ENCODE results near the gene COX5A. TPM values are rescaled to one million over a fixed set of nuclear protein-coding genes. Genes with fewer than 3 reads are reported as not detected.
"Not testable (repeated sequence)": the region's sequence is repeated elsewhere in the genome, so short reads cannot be mapped to it uniquely, and the experiment has no call there.

COX5A gene
- total RNA-seq, 4 donors from 2014 or later: 103 to 235 (median 166) TPM

DNA sequence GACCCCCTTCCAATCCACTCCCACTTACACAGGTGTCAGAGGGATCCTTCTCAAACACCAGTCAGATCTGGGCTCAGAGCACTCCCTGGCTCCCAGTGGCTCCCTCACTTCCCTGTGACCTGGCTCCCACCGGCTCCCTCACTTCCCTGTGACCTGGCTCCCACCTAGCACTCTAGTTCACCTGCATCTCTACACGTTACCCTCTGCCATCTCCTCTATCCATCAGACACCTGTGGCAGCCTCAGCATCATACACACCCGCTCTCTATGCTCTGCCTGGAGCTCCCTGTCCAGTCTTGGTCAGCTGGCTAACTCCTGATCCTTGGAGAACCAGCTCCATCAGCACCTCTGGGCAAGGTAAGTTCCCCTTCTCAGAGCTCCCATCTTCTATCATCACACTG lies 13.1 kb upstream of the COX5A start:
- H3K27ac ChIP-seq: no peak overlapping the region
- H3K4me3 ChIP-seq (replicated peaks in 1 of 3): no peak overlapping the region
- WGBS, 2 donors: 65 to 74% methylated on average over 3 of the region's 3 CpGs
- DNase-seq: no peak
- peaks cover 17 to 24% of the 10 kb centered on the region in 2 donors for H3K4me1 ChIP-seq
- no peaks in the 10 kb centered on the region for H3K36me3 ChIP-seq
- no peaks in the 10 kb centered on the region for H3K27me3 ChIP-seq
- no peaks in the 10 kb centered on the region for H3K9me3 ChIP-seq
- intact Hi-C loops (cut with DNase I): loop anchor here (5.0 to 10.0 kb wide), 2 partner anchors 46 to 179 kb away; partner anchors contain the start of gene FAM219B
- TF ChIP-seq, protein P1, sequence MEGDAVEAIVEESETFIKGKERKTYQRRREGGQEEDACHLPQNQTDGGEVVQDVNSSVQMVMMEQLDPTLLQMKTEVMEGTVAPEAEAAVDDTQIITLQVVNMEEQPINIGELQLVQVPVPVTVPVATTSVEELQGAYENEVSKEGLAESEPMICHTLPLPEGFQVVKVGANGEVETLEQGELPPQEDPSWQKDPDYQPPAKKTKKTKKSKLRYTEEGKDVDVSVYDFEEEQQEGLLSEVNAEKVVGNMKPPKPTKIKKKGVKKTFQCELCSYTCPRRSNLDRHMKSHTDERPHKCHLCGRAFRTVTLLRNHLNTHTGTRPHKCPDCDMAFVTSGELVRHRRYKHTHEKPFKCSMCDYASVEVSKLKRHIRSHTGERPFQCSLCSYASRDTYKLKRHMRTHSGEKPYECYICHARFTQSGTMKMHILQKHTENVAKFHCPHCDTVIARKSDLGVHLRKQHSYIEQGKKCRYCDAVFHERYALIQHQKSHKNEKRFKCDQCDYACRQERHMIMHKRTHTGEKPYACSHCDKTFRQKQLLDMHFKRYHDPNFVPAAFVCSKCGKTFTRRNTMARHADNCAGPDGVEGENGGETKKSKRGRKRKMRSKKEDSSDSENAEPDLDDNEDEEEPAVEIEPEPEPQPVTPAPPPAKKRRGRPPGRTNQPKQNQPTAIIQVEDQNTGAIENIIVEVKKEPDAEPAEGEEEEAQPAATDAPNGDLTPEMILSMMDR (IDR thresholded peaks at IDR 0.05): no peak
- TF ChIP-seq POLR2A (IDR thresholded peaks at IDR 0.05): no peak

DNA sequence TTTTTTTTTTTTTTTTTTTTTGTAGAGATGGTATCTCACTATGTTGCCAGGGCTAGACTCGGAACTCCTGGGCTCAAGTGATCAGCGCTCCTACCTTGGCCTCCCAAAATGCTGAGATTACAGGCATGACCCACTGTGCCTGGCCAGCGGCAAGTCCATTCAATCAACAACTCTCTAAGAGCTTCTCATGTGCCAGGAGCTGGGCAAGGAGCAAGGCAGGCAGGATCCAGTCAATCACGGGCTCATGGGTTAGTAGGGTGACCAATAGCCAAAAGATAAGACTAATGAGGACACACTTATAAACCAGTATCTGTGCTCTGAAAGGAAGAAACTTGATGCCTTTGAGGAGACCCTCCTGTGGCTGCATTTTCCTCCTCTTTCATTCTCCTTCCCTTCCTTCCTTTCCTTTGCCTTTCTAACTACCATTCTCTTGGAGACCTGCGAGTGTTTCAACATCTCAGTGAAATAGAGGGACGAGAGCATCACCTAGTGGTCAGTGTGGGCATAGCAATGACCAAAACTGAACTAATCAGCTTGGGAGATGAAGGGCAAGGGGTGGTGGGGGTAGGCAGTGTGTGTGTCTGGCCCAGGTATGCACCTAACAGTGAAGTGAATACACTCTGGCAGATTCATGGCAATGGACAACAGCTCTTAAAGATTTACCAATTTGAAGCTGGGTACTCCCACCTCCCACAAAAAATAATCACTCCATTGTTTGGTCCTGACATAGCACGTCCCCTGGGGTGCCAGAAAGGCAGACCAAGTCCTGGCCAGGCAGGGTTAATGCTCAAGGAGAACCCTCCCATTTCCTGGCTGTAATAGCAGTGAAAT lies 12.4 kb upstream of the COX5A start:
- TF ChIP-seq POLR2A (IDR thresholded peaks at IDR 0.05): no peak
- TF ChIP-seq, protein P1 (IDR thresholded peaks at IDR 0.05): peak; percentile 94 to 100 (median 99)
- no peak overlapping the region for H3K27ac ChIP-seq
- no peaks in the 10 kb centered on the region for H3K9me3 ChIP-seq
- H3K4me3 ChIP-seq (replicated peaks in 1 of 3): no peak overlapping the region
- DNase-seq: peak; percentile 77 to 80
- H3K4me1 ChIP-seq: peaks cover 10 to 17% of the 10 kb centered on the region in 2 donors
- no peaks in the 10 kb centered on the region for H3K27me3 ChIP-seq
- 48% methylated on average over 7 of the region's 7 CpGs for WGBS, 2 donors
- intact Hi-C loops (cut with DNase I): loop anchor here (5.0 to 10.0 kb wide), 2 partner anchors 45 to 178 kb away; partner anchors contain the start of gene FAM219B
- H3K36me3 ChIP-seq: no peaks in the 10 kb centered on the region

DNA sequence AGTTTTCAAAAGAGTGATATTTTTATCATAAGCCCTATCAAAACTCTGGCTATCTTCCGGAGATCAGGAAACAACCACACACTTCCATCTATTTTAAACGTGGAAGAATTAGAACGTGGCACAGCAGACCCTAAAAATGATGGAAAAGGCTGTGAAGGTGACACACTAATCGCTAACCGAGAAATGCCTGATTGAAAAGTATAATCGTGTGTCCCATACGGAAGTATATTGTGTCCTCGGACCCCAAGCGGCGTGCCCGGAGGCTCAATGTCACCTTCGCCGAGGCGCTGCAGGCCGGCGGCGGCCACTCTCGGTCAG lies 642 bp downstream of the COX5A start:
- H3K36me3 ChIP-seq: no peaks in the 10 kb centered on the region
- H3K27ac ChIP-seq: peak overlapping the region; percentile 92 to 96 (median 94)
- H3K9me3 ChIP-seq: no peaks in the 10 kb centered on the region
- peaks cover 4 to 24% of the 10 kb centered on the region in 2 donors for H3K4me1 ChIP-seq
- no peak for TF ChIP-seq POLR2A (IDR thresholded peaks at IDR 0.05)
- TF ChIP-seq, protein P1 (IDR thresholded peaks at IDR 0.05): no peak
- intact Hi-C loops (cut with DNase I): no loop called here
- peak overlapping the region; percentile 82 to 99 (median 98) for H3K4me3 ChIP-seq (replicated peaks in 1 of 3)
- no peak for DNase-seq
- WGBS, 2 donors: 0 to 1% methylated on average over 11 to 18 of the region's 18 CpGs
- H3K27me3 ChIP-seq: no peaks in the 10 kb centered on the region

DNA sequence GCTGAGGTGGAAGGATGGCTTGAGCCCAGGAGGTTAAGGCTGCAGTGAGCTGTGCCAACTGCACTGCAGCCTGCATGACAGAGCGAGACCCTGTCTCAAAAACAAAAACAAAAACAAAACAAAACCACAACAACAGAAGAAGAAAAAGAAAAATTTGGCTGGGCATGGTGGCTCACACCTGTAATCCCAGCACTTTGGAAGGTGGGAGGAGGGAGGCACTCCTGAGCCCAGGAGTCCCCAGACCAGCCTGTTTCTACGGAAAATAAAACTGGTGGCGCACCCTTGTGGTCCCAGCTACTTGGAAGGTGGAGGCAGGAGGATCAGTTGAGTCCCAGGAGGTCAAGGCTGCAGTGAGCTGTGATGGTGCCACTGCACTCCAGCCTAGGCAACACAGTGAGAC lies 2.7 kb downstream of the COX5A start:
- 90% methylated on average over 3 of the region's 3 CpGs for WGBS, 2 donors
- intact Hi-C loops (cut with DNase I); DNase-seq; H3K27ac ChIP-seq; H3K36me3 ChIP-seq; H3K27me3 ChIP-seq; H3K9me3 ChIP-seq; H3K4me3 ChIP-seq (replicated peaks in 1 of 3): not testable (repeated sequence)
- peaks cover 4 to 24% of the 10 kb centered on the region in 2 donors for H3K4me1 ChIP-seq

DNA sequence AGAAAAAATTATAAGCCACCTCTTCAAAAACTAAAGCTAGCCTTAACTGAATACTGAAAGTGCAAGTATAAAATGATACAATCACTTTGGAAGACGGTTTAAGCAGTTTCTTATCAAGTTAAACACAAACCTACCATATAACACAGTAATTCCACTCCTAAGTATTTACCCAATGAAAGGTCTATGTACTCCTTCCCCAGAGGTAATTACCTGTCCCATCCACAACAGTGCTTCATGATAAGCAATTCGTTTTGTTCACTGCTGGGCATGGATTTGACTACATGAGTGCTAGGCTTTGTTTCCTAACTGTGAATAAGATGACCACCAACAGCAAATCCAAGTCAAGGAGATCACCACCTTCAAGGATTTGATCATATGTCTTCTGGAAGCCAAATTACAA lies 4.3 kb downstream of the COX5A start:
- Histone ChIP-seq H3K9me3 (no peaks in the 10 kb centered on the region), H3K27me3 (no peaks in the 10 kb centered on the region), H3K4me3 (replicated peaks in 1 of 3) (no peak overlapping the region), H3K27ac (no peak overlapping the region), H3K4me1 (peaks cover 4 to 24% of the 10 kb centered on the region in 2 donors), H3K36me3 (peaks cover 7 to 14% of the 10 kb centered on the region in 2 donors)
- TF ChIP-seq, protein P1 (IDR thresholded peaks at IDR 0.05): no peak
- TF ChIP-seq POLR2A (IDR thresholded peaks at IDR 0.05): no peak
- no peak for DNase-seq
- intact Hi-C loops (cut with DNase I): no loop called here
- WGBS, 2 donors: 61 to 78% methylated on average over 2 of the region's 2 CpGs
